OCI-LY7 (cell line): ENCODE measurements around the gene ENKD1. TPM values are rescaled to one million over a fixed set of nuclear protein-coding genes. Genes with fewer than 3 reads are reported as not detected.
A peak's percentile ranks its signal among the peaks of the same experiment; 100 is the strongest.

Source experiments
- BruUV-seq: library from RNA; stranded (reverse); fragments of 400-500 nt; replicated peaks from 2 replicates; lab custom pipeline; 2021; lab: Mats Ljungman, UMichigan
- CTCF ChIA-PET: fragments of 300-600 bp; sonication (Branson Sonifier 250); formaldehyde crosslinking; loops from one replicate; lab custom pipeline; 2022; ENCODE audit warnings: antibody characterized with exemption; ENCODE audit not compliant: unreplicated experiment; lab: Charles Lee
- POLR2A ChIA-PET: fragments of 300-600 bp; sonication (Branson Sonifier 250); formaldehyde crosslinking; loops from one replicate; lab custom pipeline; 2022; ENCODE audit warnings: antibody characterized with exemption; lab: Charles Lee
- DNase-seq: peaks from one replicate; pipeline ENCODE4 v3.0.0-alpha.2; 2015; ENCODE audit warnings: low spot score
- H2AFZ ChIP-seq: fragments of 200-600 bp; sonication (generic), shearing (Covaris generic); 2 replicates; pipeline ENCODE4 v1.6.1; 2014; ENCODE audit warnings: mild to moderate bottlenecking, antibody characterized with exemption, low read length, moderate library complexity
- H3K27ac ChIP-seq: fragments of 200-600 bp; sonication (generic); 2 replicates; pipeline ENCODE4 v1.5.1; 2014; ENCODE audit warnings: mixed run types, low read depth, mild to moderate bottlenecking, moderate library complexity, low read length, inconsistent platforms; ENCODE audit not compliant: poor library complexity, severe bottlenecking
- H3K36me3 ChIP-seq: fragments of 200-600 bp; sonication (generic); 2 replicates; pipeline ENCODE4 v1.6.1; 2014; ENCODE audit warnings: mild to moderate bottlenecking, antibody characterized with exemption, low read length, moderate library complexity, mixed read lengths; ENCODE audit not compliant: insufficient read depth
- H3K4me1 ChIP-seq: fragments of 200-600 bp; sonication (generic); 2 replicates; pipeline ENCODE4 v1.5.1; 2014; ENCODE audit warnings: mild to moderate bottlenecking, low read length; ENCODE audit not compliant: insufficient read depth, poor library complexity, severe bottlenecking
- H3K4me2 ChIP-seq: fragments of 200-600 bp; sonication (generic); 2 replicates; pipeline ENCODE4 v1.6.1; 2014; ENCODE audit warnings: mild to moderate bottlenecking, low read length
- H3K4me3 ChIP-seq: fragments of 200-600 bp; sonication (generic); 2 replicates; pipeline ENCODE4 v1.5.1; 2014; ENCODE audit warnings: mild to moderate bottlenecking, low read depth, low read length; ENCODE audit not compliant: poor library complexity, severe bottlenecking
- H3K79me2 ChIP-seq: fragments of 200-600 bp; sonication (generic); 2 replicates; pipeline ENCODE4 v1.6.1; 2016; ENCODE audit warnings: low read depth, mild to moderate bottlenecking, low read length, moderate library complexity, mixed read lengths; ENCODE audit not compliant: insufficient read depth
- H3K9me2 ChIP-seq: fragments of 200-600 bp; sonication (generic); 2 replicates; pipeline ENCODE4 v1.6.1; 2016; ENCODE audit warnings: mild to moderate bottlenecking, low read length, mixed read lengths; ENCODE audit not compliant: insufficient read depth
- H3K9me3 ChIP-seq: fragments of 200-600 bp; sonication (generic); 2 replicates; pipeline ENCODE4 v1.6.1; 2014; ENCODE audit warnings: mild to moderate bottlenecking, mixed run types, low read length, mixed read lengths
- H4K20me1 ChIP-seq: fragments of 200-600 bp; sonication (generic); 2 replicates; pipeline ENCODE4 v1.6.1; 2014; ENCODE audit warnings: mild to moderate bottlenecking, antibody characterized with exemption, low read length, moderate library complexity, mixed read lengths; ENCODE audit not compliant: insufficient read depth
- EZH2phosphoT487 ChIP-seq: fragments of 200-600 bp; sonication (generic); IDR thresholded peaks from 2 replicates; pipeline ENCODE4 v1.6.1; 2018; ENCODE audit warnings: low read depth, borderline replicate concordance, mild to moderate bottlenecking, mixed run types, antibody characterized with exemption, low read length, moderate library complexity, mixed read lengths
- intact Hi-C: fragments of 100-400 bp; cut with micrococcal nuclease; formaldehyde crosslinking; loops from one replicate; pipeline ENCODE4 v1.10.0; 2022; ENCODE audit not compliant: unreplicated experiment
- total RNA-seq, 2 experiments: library from RNA; depleted of rRNA in 1 of 2; stranded (reverse); fragments of >200 nt in 1 of 2; shearing (Covaris generic) in 1 of 2; gene quantifications; 2 replicates each; pipeline ENCODE4 v1.2.3, GENCODE V29; 2014 to 2022
- TF ChIP-seq, protein P1 (sequence below): fragments of 200-600 bp; sonication (generic); conservative IDR thresholded peaks from 2 replicates; pipeline ENCODE4 v1.5.1; 2014; ENCODE audit warnings: mild to moderate bottlenecking, antibody characterized with exemption, low read length, moderate library complexity, mixed read lengths

Gene ENKD1
- total RNA-seq, 2 experiments from 2014 or later: 8.1 to 15.7 TPM

GRCh38 chr16:67661886-67662652 lies 4.5 kb downstream of the ENKD1 start:
- ChIA-PET CTCF (interaction anchor here (0.6 kb wide), 1 partner anchor 594 kb away, joined by 3 read pairs; no protein-coding TSS in a partner anchor), POLR2A (no interaction called here)
- Histone ChIP-seq H3K9me2 (no peaks in the 10 kb centered on the region), H3K4me1 (peaks cover 27% of the 10 kb centered on the region), H3K79me2 (peaks cover 13% of the 10 kb centered on the region; the same call in 1 of the 2 replicates), H3K27ac (no peak overlapping the region), H3K36me3 (peaks cover 27% of the 10 kb centered on the region), H4K20me1 (0 out of 2 replicates have a peak, but pooled peaks cover 7% of the 10 kb centered on the region), H2AFZ (no peak overlapping the region), H3K4me3 (no peak overlapping the region), H3K4me2 (peak overlapping the region; percentile 69; the same call in 1 of the 2 replicates), H3K9me3 (no peaks in the 10 kb centered on the region)
- intact Hi-C loops: loop anchor here (2.0 kb wide), 2 partner anchors 173 to 181 kb away; partner anchors contain the start of gene ATP6V0D1
- no TSS peak for BruUV-seq
- no peak for TF ChIP-seq EZH2phosphoT487
- TF ChIP-seq, protein P1, sequence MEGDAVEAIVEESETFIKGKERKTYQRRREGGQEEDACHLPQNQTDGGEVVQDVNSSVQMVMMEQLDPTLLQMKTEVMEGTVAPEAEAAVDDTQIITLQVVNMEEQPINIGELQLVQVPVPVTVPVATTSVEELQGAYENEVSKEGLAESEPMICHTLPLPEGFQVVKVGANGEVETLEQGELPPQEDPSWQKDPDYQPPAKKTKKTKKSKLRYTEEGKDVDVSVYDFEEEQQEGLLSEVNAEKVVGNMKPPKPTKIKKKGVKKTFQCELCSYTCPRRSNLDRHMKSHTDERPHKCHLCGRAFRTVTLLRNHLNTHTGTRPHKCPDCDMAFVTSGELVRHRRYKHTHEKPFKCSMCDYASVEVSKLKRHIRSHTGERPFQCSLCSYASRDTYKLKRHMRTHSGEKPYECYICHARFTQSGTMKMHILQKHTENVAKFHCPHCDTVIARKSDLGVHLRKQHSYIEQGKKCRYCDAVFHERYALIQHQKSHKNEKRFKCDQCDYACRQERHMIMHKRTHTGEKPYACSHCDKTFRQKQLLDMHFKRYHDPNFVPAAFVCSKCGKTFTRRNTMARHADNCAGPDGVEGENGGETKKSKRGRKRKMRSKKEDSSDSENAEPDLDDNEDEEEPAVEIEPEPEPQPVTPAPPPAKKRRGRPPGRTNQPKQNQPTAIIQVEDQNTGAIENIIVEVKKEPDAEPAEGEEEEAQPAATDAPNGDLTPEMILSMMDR: no peak
- no peak for DNase-seq

- peak overlapping the region; percentile 69 for H3K4me2 ChIP-seq
- intact Hi-C loops: loop anchor here (2.0 kb wide), 2 partner anchors 172 to 180 kb away; partner anchors contain the start of gene ATP6V0D1
- no peaks in the 10 kb centered on the region for H3K9me3 ChIP-seq
- POLR2A ChIA-PET: interaction anchor here (0.7 to 2.1 kb wide), 3 partner anchors 102 to 173 kb away, joined by 3 to 5 read pairs (median 4); no protein-coding TSS in a partner anchor
- CTCF ChIA-PET: interaction anchor here (1.0 to 2.0 kb wide), 2 partner anchors 16 to 414 kb away, joined by 4 to 6 read pairs; partner anchors contain the start of gene CARMIL2
- peak overlapping the region; percentile 83 for H3K4me3 ChIP-seq
- peaks cover 22% of the 10 kb centered on the region for H3K4me1 ChIP-seq
- H3K27ac ChIP-seq: peak overlapping the region; percentile 24
- H4K20me1 ChIP-seq: 0 out of 2 replicates have a peak, but pooled peaks cover 7% of the 10 kb centered on the region
- TF ChIP-seq, protein P1: no peak
- TF ChIP-seq EZH2phosphoT487: no peak
- no TSS peak for BruUV-seq
- H3K79me2 ChIP-seq: peaks cover 13% of the 10 kb centered on the region; the same call in 1 of the 2 replicates
- 0 out of 2 replicates have a peak overlapping the region, but pooled peaks have one; percentile 20 for H2AFZ ChIP-seq
- no peaks in the 10 kb centered on the region for H3K9me2 ChIP-seq
- H3K36me3 ChIP-seq: peaks cover 36% of the 10 kb centered on the region
- no peak for DNase-seq
These were observed 5.3 kb downstream of the ENKD1 start for GRCh38 chr16:67661101-67661761.
